ENCODE results near the gene TAS2R9. TPM values are rescaled to one million over a fixed set of nuclear protein-coding genes. Genes with fewer than 3 reads are reported as not detected.

The TAS2R9 gene
- total RNA-seq, 1 experiment from 2014 or later = not detected

DNA sequence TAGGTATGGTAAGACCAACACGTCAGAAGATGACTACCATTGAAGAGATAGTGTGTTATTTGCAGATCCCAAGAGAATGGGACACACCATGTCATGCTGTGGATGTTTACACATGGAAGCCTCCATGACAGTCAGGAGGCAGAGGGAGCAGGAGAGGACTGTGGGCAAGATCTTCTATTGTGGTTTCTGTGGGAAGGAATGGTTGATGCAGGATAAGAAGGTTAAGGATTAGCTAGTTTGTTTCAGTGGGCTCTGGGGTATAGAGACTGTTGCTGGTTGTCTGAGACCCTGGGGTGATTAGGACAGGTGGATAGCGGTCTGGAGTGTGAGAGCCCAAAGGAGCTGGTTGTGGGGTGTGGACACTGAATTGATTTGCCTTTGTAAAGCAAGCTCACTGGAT is 30.9 kb downstream of the TAS2R9 start:
- in situ Hi-C loops (cut with HindIII; ENCODE audit: low pct_unique_long_range_greater_than_20kb, low sequenced_read_pairs) = no loop called here
- no peak for DNase-seq (ENCODE audit: low read depth, low spot score)

GRCh38 chr12:10771132-10771733 is 38.7 kb downstream of the TAS2R9 start:
- in situ Hi-C loops (cut with HindIII; ENCODE audit: low pct_unique_long_range_greater_than_20kb, low sequenced_read_pairs) = no loop called here
- peak; percentile 60 for DNase-seq (ENCODE audit: low read depth, low spot score)

DNA sequence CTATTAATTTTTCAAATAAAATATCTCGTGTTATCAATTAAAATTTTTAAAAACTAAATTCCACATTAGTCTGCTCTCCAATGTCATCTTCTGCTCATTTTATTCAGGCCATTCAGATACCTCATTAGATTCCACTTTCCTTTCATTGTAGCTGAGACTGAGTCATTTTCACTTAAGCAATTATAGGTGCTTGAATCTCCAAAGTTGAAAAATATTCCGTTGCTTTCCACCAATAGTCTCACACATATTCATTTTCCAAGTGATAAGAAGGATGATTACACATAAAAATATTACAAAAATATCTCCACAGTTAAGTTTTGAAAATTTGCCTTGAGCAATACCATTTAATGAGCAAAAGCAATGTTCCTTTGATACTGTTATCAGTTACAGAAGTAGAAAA is 50.3 kb downstream of the TAS2R9 start:
- no peak for DNase-seq (ENCODE audit: low read depth, low spot score)
- in situ Hi-C loops (cut with HindIII; ENCODE audit: low pct_unique_long_range_greater_than_20kb, low sequenced_read_pairs) = no loop called here

Small RNAs within 50 kb of the gene (small RNA-seq; reads per million reads assigned to genes)
- 0 to 0.02 reads per million in 2 experiments for gene PRR4

Other genes starting within 250 kb of the TAS2R9 start
- gene MAGOHB, start 196.6 kb downstream of the TAS2R9 start, total RNA-seq (2014; rRNA removed; shearing (Covaris generic)) = 62.0 and 66.9 TPM in 2 replicates
- 0.05 TPM in 1 of 2 replicates, not detected in the other for gene STYK1, start 136.1 kb downstream of the TAS2R9 start, total RNA-seq (2014; rRNA removed; shearing (Covaris generic))
- 55.1 and 64.7 TPM in 2 replicates for gene YBX3, start 86.8 kb downstream of the TAS2R9 start, total RNA-seq (2014; rRNA removed; shearing (Covaris generic))
- not detected in 2 replicates for gene TAS2R7, start 7.5 kb downstream of the TAS2R9 start, total RNA-seq (2014; rRNA removed; shearing (Covaris generic))
- gene TAS2R8, start 2.9 kb downstream of the TAS2R9 start, total RNA-seq (2014; rRNA removed; shearing (Covaris generic)) = not detected in 2 replicates
- gene TAS2R10, start 16.2 kb upstream of the TAS2R9 start, total RNA-seq (2014; rRNA removed; shearing (Covaris generic)) = 0.13 and 0.98 TPM in 2 replicates
- 3.2 and 4.6 TPM in 2 replicates for gene PRR4, start 39.3 kb upstream of the TAS2R9 start, total RNA-seq (2014; rRNA removed; shearing (Covaris generic))
- gene PRH1, start 74.1 kb upstream of the TAS2R9 start, total RNA-seq (2014; rRNA removed; shearing (Covaris generic)) = 8.8 and 11.5 TPM in 2 replicates
- gene TAS2R13, start 99.4 kb upstream of the TAS2R9 start, total RNA-seq (2014; rRNA removed; shearing (Covaris generic)) = 0.18 TPM in 1 of 2 replicates, not detected in the other
- 0.26 TPM in 1 of 2 replicates, not detected in the other for gene PRH2, start 119.1 kb upstream of the TAS2R9 start, total RNA-seq (2014; rRNA removed; shearing (Covaris generic))
- 1.6 and 1.8 TPM in 2 replicates for gene TAS2R14, start 129.1 kb upstream of the TAS2R9 start, total RNA-seq (2014; rRNA removed; shearing (Covaris generic))
- gene TAS2R50, start 176.7 kb upstream of the TAS2R9 start, total RNA-seq (2014; rRNA removed; shearing (Covaris generic)) = 1.3 TPM in 1 of 2 replicates, not detected in the other
- gene TAS2R20, start 188.1 kb upstream of the TAS2R9 start, total RNA-seq (2014; rRNA removed; shearing (Covaris generic)) = 1.1 and 1.3 TPM in 2 replicates
- 0.32 and 0.55 TPM in 2 replicates for gene TAS2R19, start 212.5 kb upstream of the TAS2R9 start, total RNA-seq (2014; rRNA removed; shearing (Covaris generic))
- 0.98 and 1.7 TPM in 2 replicates for gene TAS2R31, start 221.2 kb upstream of the TAS2R9 start, total RNA-seq (2014; rRNA removed; shearing (Covaris generic))

All from SK-MEL-5 (cell line).